T-helper 2 cell (primary cell): Measurements from ENCODE around the gene MYEOV.

Source experiments
- DNase-seq, 5 experiments: peaks; one replicate each; pipeline versions ENCODE4 v3.0.0 to v3.0.0-alpha.2; 2012 to 2022

Gene MYEOV

GRCh38 chr11:69343401-69344321 lies 49.7 kb downstream of the MYEOV start:
- DNase-seq = no peak

DNA sequence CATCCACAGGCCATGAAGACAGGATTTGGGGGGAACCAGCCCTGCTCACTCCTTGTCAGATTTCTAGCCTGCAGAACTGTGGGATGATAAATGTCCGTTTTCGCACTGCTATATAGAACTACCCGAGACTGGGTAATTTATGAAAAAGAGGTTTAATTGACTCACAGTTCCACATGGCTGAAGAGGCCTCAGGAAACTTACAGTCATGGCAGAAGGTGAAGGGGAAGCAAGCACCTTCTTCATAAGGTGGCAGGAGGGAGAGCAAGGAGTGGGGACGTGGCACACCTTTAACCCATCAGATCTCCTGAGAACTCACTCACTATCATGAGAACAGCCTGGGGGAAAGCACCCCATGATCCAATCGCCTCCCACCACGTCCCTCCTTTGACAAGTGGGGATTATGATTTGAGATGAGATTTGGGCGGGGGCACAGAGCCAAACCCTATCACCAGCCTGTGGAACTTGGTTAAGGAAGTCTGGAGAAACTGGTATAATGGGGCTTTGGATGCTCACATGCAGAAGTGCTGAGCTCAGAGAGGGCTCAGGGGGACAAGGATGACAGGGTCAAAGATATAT lies 50.7 kb downstream of the MYEOV start:
- no peak for DNase-seq
